ENCODE data around the gene WNT6. TPM values are rescaled to one million over a fixed set of nuclear protein-coding genes. Genes with fewer than 3 reads are reported as not detected.

The WNT6 gene
- total RNA-seq = 1 to 10 TPM; 1.6 to 6.5 TPM
- 1 to 10 TPM; 1.7 to 9.7 TPM for polyA plus RNA-seq (ENCODE audit: insufficient read length in 2 of 2)
- long read RNA-seq, donor 1, partial matches to known transcripts = 7 of 10 reads
- long read RNA-seq, donor 1, other reads (novel, unspliced or antisense) = 0 of 10 reads
- long read RNA-seq, donor 2 = 0 reads
- long read RNA-seq, donor 3 = 0 reads
- long read RNA-seq, donor 4 = 0 reads

DNA sequence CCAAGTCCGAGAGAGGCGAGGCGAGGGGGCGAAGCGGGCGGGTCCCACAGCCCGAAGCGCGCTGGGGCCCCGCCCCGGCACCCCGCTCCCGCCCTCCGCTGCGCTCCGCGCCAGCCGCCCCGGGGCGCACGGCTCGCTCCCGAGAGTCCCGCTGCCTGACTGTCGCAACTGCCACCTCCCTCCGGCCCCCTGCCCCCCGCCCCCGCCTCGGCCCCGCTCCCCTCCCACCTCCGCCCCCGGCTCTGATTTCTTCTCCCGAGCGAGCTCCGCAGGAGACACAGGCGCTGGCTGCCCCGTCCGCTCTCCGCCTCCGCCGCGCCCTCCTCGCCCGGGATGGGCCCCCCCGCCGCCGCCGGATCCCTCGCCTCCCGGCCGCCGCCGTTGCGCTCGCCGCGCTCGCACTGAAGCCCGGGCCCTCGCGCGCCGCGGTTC is at the start of gene WNT6:
WNT6 (plus strand) TSS at position 250 of the 432 bp plus-strand sequence. CDS start 233 bp downstream, outside the sequence.
- peaks cover 31% of the 10 kb centered on the region for H3K4me1 ChIP-seq (ENCODE audit: control insufficient read depth, insufficient read depth, low read length)
- H3K36me3 ChIP-seq (ENCODE audit: control insufficient read depth, insufficient read depth, low read length) = no peaks in the 10 kb centered on the region
- H3K27ac ChIP-seq (ENCODE audit: low read depth, low read length) = no peak within 1 kb of the TSS
- no peak for DNase-seq (ENCODE audit: low read depth in 4 of 6, low spot score in 6 of 6)
- H3K27me3 ChIP-seq (ENCODE audit: control insufficient read depth, insufficient read depth, low read length) = peaks cover 81% of the 10 kb centered on the region
- under 1% methylated on average over 51 of the region's 64 CpGs for WGBS (ENCODE audit: insufficient coverage)
- no peaks in the 10 kb centered on the region for H3K9me3 ChIP-seq (ENCODE audit: control insufficient read depth, insufficient read depth, low read length)
- H3K4me3 ChIP-seq (ENCODE audit: low read depth, low read length) = peak within 1 kb of the TSS; percentile 37

DNA sequence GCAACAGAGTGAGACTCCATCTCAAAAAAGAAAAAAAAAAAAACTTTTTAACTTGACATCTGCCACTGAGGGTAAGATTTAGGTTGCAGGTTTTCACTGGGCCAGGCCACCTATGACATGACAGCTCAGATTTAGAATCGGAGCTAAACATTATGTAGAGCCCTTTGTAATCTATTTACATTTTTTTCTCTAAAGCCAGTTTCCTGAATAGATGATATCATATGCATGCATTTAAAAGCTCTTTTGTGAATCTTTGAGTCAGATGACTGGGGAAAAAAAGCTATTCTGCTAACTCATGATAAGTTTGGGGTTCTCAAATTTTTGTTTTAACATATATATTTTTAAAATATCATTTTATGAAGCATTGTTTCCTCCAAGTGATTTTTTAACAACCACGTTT is 49.3 kb upstream of the WNT6 start:
- DNase-seq (ENCODE audit: low read depth in 4 of 6, low spot score in 6 of 6) = no peak
- no CpG with 5 or more reads among the region's 2 CpGs for WGBS (ENCODE audit: insufficient coverage)
- Histone ChIP-seq H3K9me3 (ENCODE audit: control insufficient read depth, insufficient read depth, low read length) (no peaks in the 10 kb centered on the region), H3K4me1 (ENCODE audit: control insufficient read depth, insufficient read depth, low read length) (no peaks in the 10 kb centered on the region), H3K27me3 (ENCODE audit: control insufficient read depth, insufficient read depth, low read length) (no peaks in the 10 kb centered on the region), H3K27ac (ENCODE audit: low read depth, low read length) (no peak overlapping the region), H3K36me3 (ENCODE audit: control insufficient read depth, insufficient read depth, low read length) (peaks cover 20% of the 10 kb centered on the region), H3K4me3 (ENCODE audit: low read depth, low read length) (no peak overlapping the region)

DNA sequence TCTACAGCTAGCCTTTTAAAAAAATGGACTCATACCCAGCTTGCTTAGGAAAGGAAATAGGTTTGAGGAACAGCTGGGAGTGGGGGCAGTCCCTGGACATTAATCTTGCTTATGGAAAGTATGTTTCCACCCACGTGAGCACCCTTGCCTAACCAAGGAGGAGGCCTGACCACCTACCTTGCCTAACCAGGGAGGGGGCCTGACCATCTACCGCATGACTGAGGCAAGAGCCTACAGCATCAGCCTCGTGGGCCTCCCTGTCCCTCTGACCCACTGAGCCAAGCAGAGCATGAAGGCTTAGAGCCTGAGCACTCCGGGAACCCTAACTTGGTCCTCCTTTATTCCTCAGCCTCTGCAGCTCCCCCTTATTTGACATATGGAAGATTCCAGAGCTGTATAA is 48.2 kb upstream of the WNT6 start:
- Histone ChIP-seq H3K4me3 (ENCODE audit: low read depth, low read length) (no peak overlapping the region), H3K27ac (ENCODE audit: low read depth, low read length) (no peak overlapping the region), H3K27me3 (ENCODE audit: control insufficient read depth, insufficient read depth, low read length) (no peaks in the 10 kb centered on the region), H3K36me3 (ENCODE audit: control insufficient read depth, insufficient read depth, low read length) (peaks cover 20% of the 10 kb centered on the region), H3K4me1 (ENCODE audit: control insufficient read depth, insufficient read depth, low read length) (no peaks in the 10 kb centered on the region), H3K9me3 (ENCODE audit: control insufficient read depth, insufficient read depth, low read length) (no peaks in the 10 kb centered on the region)
- no peak for DNase-seq (ENCODE audit: low read depth in 4 of 6, low spot score in 6 of 6)
- WGBS (ENCODE audit: insufficient coverage) = 71% methylated on average over 4 of the region's 4 CpGs

DNA sequence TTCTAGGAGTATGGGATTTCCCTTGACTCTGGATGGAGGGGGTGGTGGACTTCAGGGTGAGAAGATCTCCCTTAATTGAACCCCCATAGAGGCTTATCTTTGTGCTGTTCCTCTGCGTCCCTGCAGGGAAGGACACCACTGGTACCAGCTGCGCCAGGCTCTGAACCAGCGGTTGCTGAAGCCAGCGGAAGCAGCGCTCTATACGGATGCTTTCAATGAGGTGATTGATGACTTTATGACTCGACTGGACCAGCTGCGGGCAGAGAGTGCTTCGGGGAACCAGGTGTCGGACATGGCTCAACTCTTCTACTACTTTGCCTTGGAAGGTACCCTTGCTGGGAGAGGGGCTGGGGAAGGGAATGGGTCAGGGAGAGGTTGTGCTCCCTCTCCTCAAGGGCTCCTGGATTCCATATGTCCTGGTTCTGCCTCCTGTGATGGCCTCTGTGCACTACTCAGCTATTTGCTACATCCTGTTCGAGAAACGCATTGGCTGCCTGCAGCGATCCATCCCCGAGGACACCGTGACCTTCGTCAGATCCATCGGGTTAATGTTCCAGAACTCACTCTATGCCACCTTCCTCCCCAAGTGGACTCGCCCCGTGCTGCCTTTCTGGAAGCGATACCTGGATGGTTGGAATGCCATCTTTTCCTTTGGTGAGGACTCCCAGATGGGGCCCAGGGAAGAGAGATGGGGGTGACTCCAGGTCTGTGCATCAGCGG is 47.3 kb upstream of the WNT6 start:
- H3K36me3 ChIP-seq (ENCODE audit: control insufficient read depth, insufficient read depth, low read length) = peaks cover 20% of the 10 kb centered on the region
- no peaks in the 10 kb centered on the region for H3K4me1 ChIP-seq (ENCODE audit: control insufficient read depth, insufficient read depth, low read length)
- no peaks in the 10 kb centered on the region for H3K27me3 ChIP-seq (ENCODE audit: control insufficient read depth, insufficient read depth, low read length)
- no peak overlapping the region for H3K4me3 ChIP-seq (ENCODE audit: low read depth, low read length)
- no peak overlapping the region for H3K27ac ChIP-seq (ENCODE audit: low read depth, low read length)
- no peaks in the 10 kb centered on the region for H3K9me3 ChIP-seq (ENCODE audit: control insufficient read depth, insufficient read depth, low read length)
- 96% methylated on average over 17 of the region's 21 CpGs for WGBS (ENCODE audit: insufficient coverage)
- no peak for DNase-seq (ENCODE audit: low read depth in 4 of 6, low spot score in 6 of 6)

DNA sequence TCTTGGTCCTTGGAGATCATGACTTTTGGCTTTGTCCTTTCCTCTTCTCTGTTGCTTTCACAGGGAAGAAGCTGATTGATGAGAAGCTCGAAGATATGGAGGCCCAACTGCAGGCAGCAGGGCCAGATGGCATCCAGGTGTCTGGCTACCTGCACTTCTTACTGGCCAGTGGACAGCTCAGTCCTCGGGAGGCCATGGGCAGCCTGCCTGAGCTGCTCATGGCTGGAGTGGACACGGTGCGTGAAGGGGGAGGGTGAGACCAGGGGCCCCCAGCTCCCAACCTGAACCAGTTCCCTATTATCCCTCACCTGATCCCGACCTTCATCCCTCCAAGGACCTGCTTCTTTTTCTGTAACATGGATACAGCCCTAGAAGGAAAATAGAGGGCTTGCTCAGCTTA is 46.7 kb upstream of the WNT6 start:
- DNase-seq (ENCODE audit: low read depth in 4 of 6, low spot score in 6 of 6) = no peak
- H3K27me3 ChIP-seq (ENCODE audit: control insufficient read depth, insufficient read depth, low read length) = no peaks in the 10 kb centered on the region
- H3K9me3 ChIP-seq (ENCODE audit: control insufficient read depth, insufficient read depth, low read length) = no peaks in the 10 kb centered on the region
- H3K27ac ChIP-seq (ENCODE audit: low read depth, low read length) = no peak overlapping the region
- no peak overlapping the region for H3K4me3 ChIP-seq (ENCODE audit: low read depth, low read length)
- no peaks in the 10 kb centered on the region for H3K4me1 ChIP-seq (ENCODE audit: control insufficient read depth, insufficient read depth, low read length)
- peaks cover 20% of the 10 kb centered on the region for H3K36me3 ChIP-seq (ENCODE audit: control insufficient read depth, insufficient read depth, low read length)
- 96% methylated on average over 4 of the region's 5 CpGs for whole genome bisulfite sequencing (ENCODE audit: insufficient coverage)

DNA sequence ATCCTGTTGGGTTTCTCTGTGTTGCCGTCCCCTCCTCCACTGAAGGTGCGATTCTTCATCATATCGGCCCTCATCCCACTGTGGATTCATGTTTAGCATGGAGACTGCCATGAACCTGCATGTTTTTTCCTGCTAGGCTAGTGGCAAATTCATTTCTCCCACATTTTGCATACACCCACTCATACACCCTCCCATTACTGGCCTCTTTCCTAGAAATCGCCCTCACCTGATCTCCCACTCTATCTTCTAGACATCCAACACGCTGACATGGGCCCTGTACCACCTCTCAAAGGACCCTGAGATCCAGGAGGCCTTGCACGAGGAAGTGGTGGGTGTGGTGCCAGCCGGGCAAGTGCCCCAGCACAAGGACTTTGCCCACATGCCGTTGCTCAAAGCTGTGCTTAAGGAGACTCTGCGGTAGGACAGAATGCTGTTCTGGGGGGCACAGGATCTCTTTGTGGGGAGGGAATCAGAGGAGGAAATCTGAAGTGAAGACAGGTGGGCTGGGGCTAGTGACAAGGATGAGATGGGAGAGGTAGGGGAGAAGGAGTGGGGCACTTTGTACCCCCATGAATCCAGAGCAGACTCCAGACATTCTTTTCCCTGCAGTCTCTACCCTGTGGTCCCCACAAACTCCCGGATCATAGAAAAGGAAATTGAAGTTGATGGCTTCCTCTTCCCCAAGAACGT is 45.7 kb upstream of the WNT6 start:
- WGBS (ENCODE audit: insufficient coverage) = 85% methylated on average over 10 of the region's 11 CpGs

DNA sequence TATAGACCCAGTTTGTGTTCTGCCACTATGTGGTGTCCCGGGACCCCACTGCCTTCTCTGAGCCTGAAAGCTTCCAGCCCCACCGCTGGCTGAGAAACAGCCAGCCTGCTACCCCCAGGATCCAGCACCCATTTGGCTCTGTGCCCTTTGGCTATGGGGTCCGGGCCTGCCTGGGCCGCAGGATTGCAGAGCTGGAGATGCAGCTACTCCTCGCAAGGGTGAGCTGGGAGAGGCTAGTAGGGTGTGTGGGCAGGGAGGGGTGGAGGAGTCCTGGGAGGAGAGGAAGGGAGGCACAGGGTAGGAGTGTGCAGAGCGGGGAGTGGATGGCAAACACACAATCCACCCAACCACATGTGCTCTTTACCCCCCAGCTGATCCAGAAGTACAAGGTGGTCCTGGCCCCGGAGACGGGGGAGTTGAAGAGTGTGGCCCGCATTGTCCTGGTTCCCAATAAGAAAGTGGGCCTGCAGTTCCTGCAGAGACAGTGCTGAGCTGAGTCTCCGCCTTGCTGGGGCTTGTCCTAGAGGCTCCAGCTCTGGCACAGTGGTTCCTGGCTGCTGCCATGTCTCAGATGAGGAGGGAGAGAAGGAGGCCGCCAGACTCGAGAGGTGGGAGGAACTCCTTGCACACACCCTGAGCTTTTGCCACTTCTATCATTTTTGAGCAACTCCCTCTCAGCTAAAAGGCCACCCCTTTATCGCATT is 44.9 kb upstream of the WNT6 start:
- Histone ChIP-seq H3K4me3 (ENCODE audit: low read depth, low read length) (no peak overlapping the region), H3K4me1 (ENCODE audit: control insufficient read depth, insufficient read depth, low read length) (no peaks in the 10 kb centered on the region), H3K27me3 (ENCODE audit: control insufficient read depth, insufficient read depth, low read length) (no peaks in the 10 kb centered on the region), H3K9me3 (ENCODE audit: control insufficient read depth, insufficient read depth, low read length) (no peaks in the 10 kb centered on the region), H3K36me3 (ENCODE audit: control insufficient read depth, insufficient read depth, low read length) (peaks cover 20% of the 10 kb centered on the region), H3K27ac (ENCODE audit: low read depth, low read length) (no peak overlapping the region)
- no peak for DNase-seq (ENCODE audit: low read depth in 4 of 6, low spot score in 6 of 6)
- WGBS (ENCODE audit: insufficient coverage) = 92% methylated on average over 9 of the region's 13 CpGs

More for the DNA sequence above, 45.7 kb upstream of the WNT6 start:
- Histone ChIP-seq H3K9me3 (ENCODE audit: control insufficient read depth, insufficient read depth, low read length) (no peaks in the 10 kb centered on the region), H3K4me3 (ENCODE audit: low read depth, low read length) (no peak overlapping the region), H3K36me3 (ENCODE audit: control insufficient read depth, insufficient read depth, low read length) (peaks cover 20% of the 10 kb centered on the region), H3K27me3 (ENCODE audit: control insufficient read depth, insufficient read depth, low read length) (no peaks in the 10 kb centered on the region), H3K4me1 (ENCODE audit: control insufficient read depth, insufficient read depth, low read length) (no peaks in the 10 kb centered on the region), H3K27ac (ENCODE audit: low read depth, low read length) (no peak overlapping the region)
- DNase-seq (ENCODE audit: low read depth in 4 of 6, low spot score in 6 of 6) = no peak

DNA sequence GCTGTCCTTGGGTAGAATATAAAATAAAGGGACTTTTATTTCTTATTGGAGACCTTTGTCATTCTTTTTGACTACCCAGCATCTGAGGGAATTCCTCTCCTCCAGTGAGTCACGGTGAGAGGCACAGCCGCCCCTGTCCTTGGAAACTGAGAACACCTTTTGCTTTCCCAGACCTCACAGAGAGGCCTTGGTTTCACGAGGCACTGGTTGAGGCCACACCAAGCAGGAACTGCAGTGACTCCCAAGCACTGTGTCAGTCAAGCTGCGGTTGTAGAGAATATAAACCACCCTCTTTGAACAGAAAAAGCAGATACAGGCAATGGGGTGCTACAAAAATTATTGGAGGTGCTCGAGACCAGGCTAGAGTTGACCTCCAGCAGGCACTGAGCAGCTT is 44.4 kb upstream of the WNT6 start:
- WGBS (ENCODE audit: insufficient coverage) = 85% methylated on average over 3 of the region's 5 CpGs
- peaks cover 20% of the 10 kb centered on the region for H3K36me3 ChIP-seq (ENCODE audit: control insufficient read depth, insufficient read depth, low read length)

DNA sequence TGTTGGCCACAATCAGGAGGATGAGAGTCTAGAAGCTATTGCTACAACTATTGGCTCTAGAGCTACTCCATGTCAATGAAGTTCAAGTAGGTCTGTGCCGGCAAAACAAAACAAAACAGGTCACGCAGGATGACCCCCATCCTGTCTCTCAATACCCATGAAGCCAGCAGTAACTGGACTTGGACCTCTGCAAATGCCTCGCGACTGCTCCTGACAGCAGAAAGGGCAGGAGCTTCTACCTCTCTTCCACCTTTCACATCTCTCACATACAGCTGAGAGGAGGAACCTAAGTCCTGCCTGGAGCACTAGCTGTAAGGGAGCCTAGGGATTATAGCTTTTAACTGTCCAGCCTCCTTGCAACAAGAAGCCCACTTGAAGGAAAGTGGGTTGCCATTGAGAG is 44.0 kb upstream of the WNT6 start:
- Histone ChIP-seq H3K4me3 (ENCODE audit: low read depth, low read length) (no peak overlapping the region), H3K4me1 (ENCODE audit: control insufficient read depth, insufficient read depth, low read length) (no peaks in the 10 kb centered on the region), H3K27ac (ENCODE audit: low read depth, low read length) (no peak overlapping the region), H3K27me3 (ENCODE audit: control insufficient read depth, insufficient read depth, low read length) (no peaks in the 10 kb centered on the region), H3K36me3 (ENCODE audit: control insufficient read depth, insufficient read depth, low read length) (peaks cover 20% of the 10 kb centered on the region), H3K9me3 (ENCODE audit: control insufficient read depth, insufficient read depth, low read length) (no peaks in the 10 kb centered on the region)
- DNase-seq (ENCODE audit: low read depth in 4 of 6, low spot score in 6 of 6) = no peak
- 84% methylated on average over 2 of the region's 4 CpGs for WGBS (ENCODE audit: insufficient coverage)

More for the DNA sequence above, 44.4 kb upstream of the WNT6 start:
- Histone ChIP-seq H3K4me3 (ENCODE audit: low read depth, low read length) (no peak overlapping the region), H3K27me3 (ENCODE audit: control insufficient read depth, insufficient read depth, low read length) (no peaks in the 10 kb centered on the region), H3K9me3 (ENCODE audit: control insufficient read depth, insufficient read depth, low read length) (no peaks in the 10 kb centered on the region), H3K4me1 (ENCODE audit: control insufficient read depth, insufficient read depth, low read length) (no peaks in the 10 kb centered on the region), H3K27ac (ENCODE audit: low read depth, low read length) (no peak overlapping the region)
- no peak for DNase-seq (ENCODE audit: low read depth in 4 of 6, low spot score in 6 of 6)

Measured in spinal cord (tissue), 10 donors.